ENCODE data around the gene TARM1. TPM values are rescaled to one million over a fixed set of nuclear protein-coding genes. Genes with fewer than 3 reads are reported as not detected.

TARM1 gene

Small RNA genes within 50 kb of the gene (small RNA-seq; reads per million reads assigned to genes)
- not detected for gene AC012314.20 (ENCODE audit: low read depth)
